Astrocyte of the spinal cord (primary cell): ENCODE data around the gene RELT.

Experiments
- DNase-seq: peaks from one replicate; pipeline ENCODE4 v3.0.0; 2011; ENCODE audit warnings: low read depth, low spot score
- H3K4me3 ChIP-seq: 2 replicates; pipeline ENCODE4 v1.5.1; 2011; ENCODE audit warnings: low read depth, mild to moderate bottlenecking, low read length, moderate library complexity
- CTCF ChIP-seq: IDR thresholded peaks from 2 replicates; pipeline ENCODE4 v1.5.1; 2012; ENCODE audit warnings: low read depth, mild to moderate bottlenecking, low read length, inconsistent platforms
- in situ Hi-C: cut with HindIII; loops from 2 replicates; pipeline ENCODE4 v1.10.0; 2017; ENCODE audit warnings: low sequenced_read_pairs

The RELT gene

GRCh38 chr11:73342633-73343032 lies 33.6 kb upstream of the RELT start:
- no peak overlapping the region for H3K4me3 ChIP-seq
- TF ChIP-seq CTCF = no peak
- in situ Hi-C loops = no loop called here
- DNase-seq = no peak

- TF ChIP-seq CTCF = no peak
- in situ Hi-C loops = no loop called here
- no peak for DNase-seq
- H3K4me3 ChIP-seq = no peak overlapping the region
Measured at GRCh38 chr11:73343076-73343873, 32.9 kb upstream of the RELT start.

GRCh38 chr11:73344191-73344607 lies 32.0 kb upstream of the RELT start:
- H3K4me3 ChIP-seq = no peak overlapping the region
- no peak for DNase-seq
- in situ Hi-C loops = no loop called here
- TF ChIP-seq CTCF = no peak

- TF ChIP-seq CTCF = no peak
- DNase-seq = no peak
- in situ Hi-C loops = no loop called here
- H3K4me3 ChIP-seq = no peak overlapping the region
Measured at GRCh38 chr11:73345481-73346160, 30.6 kb upstream of the RELT start.

- no peak for DNase-seq
- in situ Hi-C loops = no loop called here
- no peak overlapping the region for H3K4me3 ChIP-seq
- TF ChIP-seq CTCF = no peak
Measured at GRCh38 chr11:73346186-73346935, 29.8 kb upstream of the RELT start.

GRCh38 chr11:73347067-73347466 lies 29.1 kb upstream of the RELT start:
- H3K4me3 ChIP-seq = no peak overlapping the region
- in situ Hi-C loops = no loop called here
- no peak for DNase-seq
- TF ChIP-seq CTCF = no peak
